CD14-positive monocyte (primary cell): Measurements from ENCODE around the gene TCHP. TPM values are rescaled to one million over a fixed set of nuclear protein-coding genes. Genes with fewer than 3 reads are reported as not detected.
A peak's percentile ranks its signal among the peaks of the same experiment; 100 is the strongest.

Experiments
- DNase-seq, 3 donors: peaks; one replicate each; pipeline ENCODE4 v3.0.0-alpha.2; 2011 to 2022
- H2AFZ ChIP-seq: 2 replicates; pipeline ENCODE4 v1.6.0; 2012; ENCODE audit warnings: mild to moderate bottlenecking, low read depth, low read length, inconsistent platforms; ENCODE audit not compliant: insufficient read depth, poor library complexity, severe bottlenecking
- H3K27ac ChIP-seq, 2 donors: 1 replicate in 1 of 2; 2 replicates in 1 of 2; pipeline ENCODE4 v1.5.1; 2012 to 2013; ENCODE audit warnings: low read length in 2 of 2, control low read depth in 1 of 2, inconsistent platforms in 1 of 2, low read depth in 1 of 2, mild to moderate bottlenecking in 1 of 2
- H3K27me3 ChIP-seq, 2 donors: one replicate each; pipeline versions ENCODE4 v1.6.0 to v1.6.1; 2011 to 2013; ENCODE audit warnings: low read length in 2 of 2; ENCODE audit not compliant: control insufficient read depth in 2 of 2, insufficient read depth in 2 of 2
- H3K36me3 ChIP-seq, 2 donors: replicated peaks in 1 of 2; 1 replicate in 1 of 2; 2 replicates in 1 of 2; pipeline versions ENCODE4 v1.5.1 to v1.6.1; 2012 to 2013; ENCODE audit warnings: low read length in 2 of 2, control low read depth in 1 of 2, inconsistent platforms in 1 of 2, mild to moderate bottlenecking in 1 of 2; ENCODE audit not compliant: insufficient read depth in 2 of 2, control insufficient read depth in 1 of 2
- H3K4me1 ChIP-seq, 2 donors: 1 replicate in 1 of 2; 2 replicates in 1 of 2; pipeline versions ENCODE4 v1.5.1 to v1.6.1; 2012 to 2013; ENCODE audit warnings: low read length in 2 of 2, control low read depth in 1 of 2, inconsistent platforms in 1 of 2, mild to moderate bottlenecking in 1 of 2, moderate library complexity in 1 of 2; ENCODE audit not compliant: insufficient read depth in 2 of 2, control insufficient read depth in 1 of 2
- H3K4me2 ChIP-seq: replicated peaks from 2 replicates; pipeline ENCODE3; 2012; ENCODE audit warnings: low read length, moderate library complexity, mild to moderate bottlenecking; ENCODE audit not compliant: poor library complexity, severe bottlenecking; ENCODE audit errors: extremely low read depth
- H3K4me3 ChIP-seq, 3 experiments: fragments of 200-600 bp in 1 of 3; sonication (generic) in 1 of 3; replicated peaks in 1 of 3; 1 replicate in 2 of 3; 2 replicates in 1 of 3; pipeline ENCODE4 v1.5.1; 2011 to 2013; ENCODE audit warnings: low read length in 3 of 3, mild to moderate bottlenecking in 3 of 3, control low read depth in 2 of 3, low read depth in 2 of 3, inconsistent platforms in 1 of 3, moderate library complexity in 1 of 3
- H3K79me2 ChIP-seq: 2 replicates; pipeline ENCODE4 v1.6.0; 2012; ENCODE audit warnings: mild to moderate bottlenecking, control low read depth, inconsistent platforms, low read length, moderate library complexity; ENCODE audit not compliant: insufficient read depth
- H3K9ac ChIP-seq: 2 replicates; pipeline ENCODE4 v1.6.0; 2017; ENCODE audit warnings: low read length, mild to moderate bottlenecking; ENCODE audit not compliant: insufficient read depth, poor library complexity, severe bottlenecking
- H3K9me3 ChIP-seq, 2 donors: replicated peaks in 1 of 2; 1 replicate in 1 of 2; 2 replicates in 1 of 2; pipeline versions ENCODE4 v1.5.1 to v1.6.1; 2012 to 2013; ENCODE audit warnings: low read length in 2 of 2, control low read depth in 1 of 2; ENCODE audit not compliant: control insufficient read depth in 1 of 2, insufficient read depth in 1 of 2
- H4K20me1 ChIP-seq: 2 replicates; pipeline ENCODE4 v1.6.0; 2012; ENCODE audit warnings: mild to moderate bottlenecking, low read length, control low read depth, moderate library complexity; ENCODE audit not compliant: insufficient read depth
- H3K27ac Mint-ChIP-seq, 7 donors: one replicate each; pipeline ENCODE4 v1.8.0; 2020; ENCODE audit warnings: mild to moderate bottlenecking in 7 of 7, mixed read lengths in 7 of 7, moderate library complexity in 6 of 7, inconsistent platforms in 2 of 7
- H3K27me3 Mint-ChIP-seq, 3 donors: one replicate each; pipeline ENCODE4 v1.8.0; 2021 to 2022; ENCODE audit warnings: low read depth in 3 of 3, mild to moderate bottlenecking in 3 of 3, mixed read lengths in 3 of 3, moderate library complexity in 3 of 3, inconsistent platforms in 1 of 3
- H3K36me3 Mint-ChIP-seq, 2 donors: one replicate each; pipeline ENCODE4 v1.8.0; 2020; ENCODE audit warnings: mixed read lengths in 2 of 2, inconsistent platforms in 1 of 2, mild to moderate bottlenecking in 1 of 2
- H3K4me1 Mint-ChIP-seq: one replicate; pipeline ENCODE4 v1.8.0; 2020; ENCODE audit warnings: mild to moderate bottlenecking, mixed read lengths
- H3K4me3 Mint-ChIP-seq, 2 donors: one replicate each; pipeline ENCODE4 v1.8.0; 2020; ENCODE audit warnings: mild to moderate bottlenecking in 2 of 2, mixed read lengths in 2 of 2, moderate library complexity in 1 of 2
- H3K9me3 Mint-ChIP-seq, 7 donors: one replicate each; pipeline ENCODE4 v1.8.0; 2020 to 2022; ENCODE audit warnings: mixed read lengths in 7 of 7, mild to moderate bottlenecking in 6 of 7, moderate library complexity in 6 of 7, inconsistent platforms in 2 of 7
- CTCF ChIP-seq: fragments of 200-600 bp; IDR thresholded peaks from one replicate; pipeline ENCODE4 v1.8.0; 2022; ENCODE audit warnings: antibody characterized with exemption, mild to moderate bottlenecking
- WGBS: methylation state at CpG from one replicate; pipeline ENCODE4 v1.1.5; 2013; ENCODE audit warnings: missing lambda C conversion rate; ENCODE audit not compliant: insufficient coverage; 5-methylcytosine and 5-hydroxymethylcytosine counted together
- intact Hi-C, 2 donors: fragments of 100-400 bp; cut with micrococcal nuclease; formaldehyde crosslinking; loops; one replicate each; pipeline versions ENCODE4 v1.15.0 to v1.15.1; 2023
- polyA plus RNA-seq, 3 donors: library from polyadenylated mRNA; depleted of rRNA in 1 of 3; unstranded in 2 of 3; stranded (reverse) in 1 of 3; fragments of 300-500 nt in 2 of 3; fragments of >200 nt in 1 of 3; fragmentation: Illumina TruSeq in 2 of 3; gene quantifications; 1 replicate in 2 of 3; 2 replicates in 1 of 3; pipeline ENCODE4 v1.2.3, GENCODE V29; 2012 to 2021

TCHP gene
- polyA plus RNA-seq, 3 donors = 2.6 to 24.5 (median 7.3) TPM

GRCh38 chr12:109855377-109855776, 44.7 kb upstream of the TCHP start:
- H3K79me2 ChIP-seq = peaks cover 4% of the 10 kb centered on the region
- intact Hi-C loops = loop anchor here (2.0 to 10.0 kb wide), 2 partner anchors 49 to 71 kb away; partner anchors contain the start of gene TCHP (in 1 of the 2)
- peaks cover 59 to 78% of the 10 kb centered on the region in 2 donors for H3K36me3 Mint-ChIP-seq
- peaks cover 13% of the 10 kb centered on the region for H4K20me1 ChIP-seq
- H3K9me3 ChIP-seq = no peaks in the 10 kb centered on the region
- DNase-seq = no peak
- H3K27ac ChIP-seq = no peak overlapping the region
- H3K4me1 ChIP-seq = peaks cover 6 to 9% of the 10 kb centered on the region in 2 donors
- H3K36me3 ChIP-seq = peaks cover 59 to 78% of the 10 kb centered on the region in 2 donors
- H3K27ac Mint-ChIP-seq = peak overlapping the region in 2 of 7 donors; percentile 37 to 78
- H3K27me3 Mint-ChIP-seq = no peaks in the 10 kb centered on the region
- H3K4me1 Mint-ChIP-seq = peaks cover 9% of the 10 kb centered on the region
- H3K9ac ChIP-seq = no peak overlapping the region
- peaks cover 0 to 1% (median 0%) of the 10 kb centered on the region in 7 donors for H3K9me3 Mint-ChIP-seq
- no peak overlapping the region for H2AFZ ChIP-seq
- no peak overlapping the region for H3K4me3 Mint-ChIP-seq
- no peak for TF ChIP-seq CTCF
- H3K27me3 ChIP-seq = no peaks in the 10 kb centered on the region
- H3K4me3 ChIP-seq = no peak overlapping the region
- no peak overlapping the region for H3K4me2 ChIP-seq
- WGBS = over 99% methylated on average over 11 of the region's 14 CpGs

GRCh38 chr12:109857715-109858114, 42.4 kb upstream of the TCHP start:
- Histone ChIP-seq H3K36me3 (peaks cover 68 to 75% of the 10 kb centered on the region in 2 donors), H3K4me2 (no peak overlapping the region), H3K9me3 (no peaks in the 10 kb centered on the region), H3K9ac (no peak overlapping the region), H3K4me3 (no peak overlapping the region), H3K79me2 (peaks cover 4% of the 10 kb centered on the region), H2AFZ (no peak overlapping the region), H3K4me1 (peaks cover 4% of the 10 kb centered on the region in 2 donors), H3K27ac (no peak overlapping the region), H4K20me1 (peaks cover 33% of the 10 kb centered on the region), H3K27me3 (no peaks in the 10 kb centered on the region)
- intact Hi-C loops = loop anchor here (2.0 to 10.0 kb wide), 2 partner anchors 47 kb away; partner anchors contain the start of gene TCHP (in 1 of the 2)
- H3K27ac Mint-ChIP-seq = no peak overlapping the region
- no peaks in the 10 kb centered on the region for H3K27me3 Mint-ChIP-seq
- peaks cover 5% of the 10 kb centered on the region for H3K4me1 Mint-ChIP-seq
- 97% methylated on average over 5 of the region's 6 CpGs for WGBS
- H3K4me3 Mint-ChIP-seq = no peak overlapping the region
- no peak for DNase-seq
- peaks cover 63 to 80% of the 10 kb centered on the region in 2 donors for H3K36me3 Mint-ChIP-seq
- H3K9me3 Mint-ChIP-seq = peaks cover 0 to 1% (median 0%) of the 10 kb centered on the region in 7 donors
- no peak for TF ChIP-seq CTCF
